Pancreas (tissue), 10 donors: Measurements from ENCODE around the gene LATS1. TPM values are rescaled to one million over a fixed set of nuclear protein-coding genes. Genes with fewer than 3 reads are reported as not detected.
"Not testable (repeated sequence)": the region's sequence is repeated elsewhere in the genome, so short reads cannot be mapped to it uniquely, and the experiment has no call there.

Experiments
- ATAC-seq, 4 donors: fragments of 200-7000 bp; cut with Tn5 transposase; one replicate each; pipeline versions ENCODE4 v1.8.0 to v1.9.1; 2020; ENCODE audit warnings: mild to moderate bottlenecking in 4 of 4, moderate library complexity in 4 of 4
- DNase-seq, 6 donors: peaks; one replicate each; pipeline ENCODE4 v3.0.0-alpha.2; 2020
- FAIRE-seq: peaks from 2 replicates; lab custom pipeline; 2012; peaks lifted over from hg19 to GRCh38; lab: Jason Lieb, UNC
- H3K27ac ChIP-seq, 4 donors: fragments of 200-600 bp; sonication (generic); 1 replicate in 3 of 4; 2 replicates in 1 of 4; pipeline versions ENCODE4 v1.5.0 to v1.8.0; 2020
- H3K27me3 ChIP-seq, 4 donors: fragments of 200-600 bp; one replicate each; pipeline ENCODE4 v1.8.0; 2021
- H3K36me3 ChIP-seq, 3 donors: fragments of 200-600 bp; sonication (generic) in 1 of 3; one replicate each; pipeline versions ENCODE4 v1.5.0 to v1.8.0; 2020 to 2021
- H3K4me1 ChIP-seq, 3 donors: fragments of 200-600 bp; one replicate each; pipeline ENCODE4 v1.8.0; 2021
- H3K4me3 ChIP-seq, 4 donors: fragments of 200-600 bp; sonication (generic) in 2 of 4; one replicate each; pipeline versions ENCODE4 v1.5.0 to v1.8.0; 2020 to 2021
- H3K9me3 ChIP-seq, 4 donors: fragments of 200-600 bp; one replicate each; pipeline ENCODE4 v1.8.0; 2021
- CTCF ChIP-seq, 4 donors: fragments of 200-600 bp; sonication (generic) in 3 of 4; IDR thresholded peaks; one replicate each; pipeline versions ENCODE4 v1.5.0 to v1.8.0; 2021; ENCODE audit warnings: antibody characterized with exemption in 4 of 4
- WGBS, 2 donors: extraction: QIAGEN DNeasy Blood & Tissue Kit; methylation state at CpG; one replicate each; pipeline ENCODE4 v1.1.7; 2013; 5-methylcytosine and 5-hydroxymethylcytosine counted together
- intact Hi-C, 3 donors: fragments of 100-400 bp; cut with DNase I; formaldehyde crosslinking; loops; one replicate each; pipeline versions ENCODE4 v1.11.1 to v1.14.2; 2022
- polyA plus RNA-seq, 2 donors: library from polyadenylated mRNA; stranded (reverse); fragments of 200-250 nt; gene quantifications; one replicate each; pipeline ENCODE4 v1.2.3, GENCODE V29; 2013
- total RNA-seq, 6 donors: library from RNA; stranded (reverse); fragmentation: NEBNext Ultra II Directional in 4 of 6; extraction: Animal tissue kit (Norgen Biotek cat#: 25700) in 4 of 6; gene quantifications; one replicate each; pipeline versions ENCODE4 v1.2.1 to v1.2.4, GENCODE V29; 2021 to 2023
- donor health status: healthy with polysubstance abuse.
- donor health status: DM: no; HTN: no; CAD: no; lungs with moderate emphysema.
- donor health status: DM: no; HTN: no; CAD: no.
- donor health status: control.
- donor health status: control.
- donor health status: Bipolar disorder and iron deficiency.
- donor health status: DM: yes; HTN: yes; CAD: no.
- donor health status: DM: no; HTN: no; CAD: no.
- donor health status: DM: no; HTN: no; CAD: no.
- donor health status: DM: yes; HTN: yes; CAD: no.

Gene LATS1
- total and polyA plus RNA-seq, 8 donors = 5.2 to 17.4 (median 8.9) TPM

DNA sequence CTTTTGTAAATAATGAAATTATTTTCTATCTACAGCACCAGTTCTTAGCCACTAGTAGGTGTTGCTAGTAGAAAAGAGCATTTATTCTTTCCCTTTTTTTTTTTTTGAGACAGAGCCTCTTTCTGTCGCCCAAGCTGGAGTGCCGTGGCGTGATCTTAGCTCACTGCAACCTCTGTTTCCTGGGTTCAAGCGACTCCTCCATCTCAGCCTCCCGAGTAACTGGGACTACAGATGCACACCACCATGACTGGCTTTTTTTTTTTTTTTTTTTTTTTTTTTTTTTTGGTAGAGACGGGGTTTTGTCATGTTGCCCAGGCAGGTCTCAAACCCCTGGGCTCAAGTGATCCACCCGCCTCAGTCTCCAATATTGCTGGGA is 38.3 kb upstream of the LATS1 start:
- DNase-seq (no peak), FAIRE-seq (no peak), ATAC-seq (no peak)
- no peaks in the 10 kb centered on the region for H3K9me3 ChIP-seq
- no peak overlapping the region for H3K27ac ChIP-seq
- peaks cover 0 to 13% (median 0%) of the 10 kb centered on the region in 3 donors for H3K36me3 ChIP-seq
- H3K4me1 ChIP-seq = peaks cover 0 to 9% (median 1%) of the 10 kb centered on the region in 3 donors
- TF ChIP-seq CTCF (IDR thresholded peaks at IDR 0.05) = no peak
- no peaks in the 10 kb centered on the region for H3K27me3 ChIP-seq
- no peak overlapping the region for H3K4me3 ChIP-seq
- WGBS, 2 donors = 93 to 95% methylated on average over 6 of the region's 7 CpGs
- intact Hi-C loops = no loop called here

- DNase-seq = no peak
- Histone ChIP-seq H3K4me1 (peaks cover 0 to 10% (median 5%) of the 10 kb centered on the region in 3 donors), H3K27ac (no peak overlapping the region), H3K4me3 (no peak overlapping the region), H3K27me3 (no peaks in the 10 kb centered on the region), H3K36me3 (peaks cover 0 to 8% (median 0%) of the 10 kb centered on the region in 3 donors), H3K9me3 (no peaks in the 10 kb centered on the region)
- 82 to 87% methylated on average over 9 of the region's 9 CpGs for WGBS, 2 donors
- intact Hi-C loops = no loop called here
- ATAC-seq = peak in 3 of 4 donors; percentile 36 to 53 (median 38)
- no peak for FAIRE-seq
- no peak for TF ChIP-seq CTCF (IDR thresholded peaks at IDR 0.05)
Observed at GRCh38 chr6:149755300-149756260, 37.7 kb upstream of the LATS1 start.

- Histone ChIP-seq H3K4me3 (no peak overlapping the region), H3K27me3 (no peaks in the 10 kb centered on the region), H3K4me1 (peaks cover 0 to 10% (median 5%) of the 10 kb centered on the region in 3 donors), H3K9me3 (no peaks in the 10 kb centered on the region), H3K27ac (no peak overlapping the region), H3K36me3 (peaks cover 0 to 1% (median 0%) of the 10 kb centered on the region in 3 donors)
- FAIRE-seq (no peak), DNase-seq (no peak), ATAC-seq (no peak)
- intact Hi-C loops = no loop called here
- no peak for TF ChIP-seq CTCF (IDR thresholded peaks at IDR 0.05)
- WGBS, 2 donors = 76 to 81% methylated on average over 4 of the region's 4 CpGs
Observed at GRCh38 chr6:149754548-149754947, 36.6 kb upstream of the LATS1 start.

GRCh38 chr6:149753374-149753637 is 35.4 kb upstream of the LATS1 start:
- peaks cover 0 to 10% (median 5%) of the 10 kb centered on the region in 3 donors for H3K4me1 ChIP-seq
- H3K4me3 ChIP-seq, DNase-seq, H3K27me3 ChIP-seq, FAIRE-seq, ATAC-seq, H3K9me3 ChIP-seq, H3K36me3 ChIP-seq, H3K27ac ChIP-seq, intact Hi-C loops: not testable (repeated sequence)
- 89 to 96% methylated on average over 3 of the region's 3 CpGs for WGBS, 2 donors

- intact Hi-C loops = no loop called here
Observed at GRCh38 chr6:149752600-149753373, 34.9 kb upstream of the LATS1 start.

DNA sequence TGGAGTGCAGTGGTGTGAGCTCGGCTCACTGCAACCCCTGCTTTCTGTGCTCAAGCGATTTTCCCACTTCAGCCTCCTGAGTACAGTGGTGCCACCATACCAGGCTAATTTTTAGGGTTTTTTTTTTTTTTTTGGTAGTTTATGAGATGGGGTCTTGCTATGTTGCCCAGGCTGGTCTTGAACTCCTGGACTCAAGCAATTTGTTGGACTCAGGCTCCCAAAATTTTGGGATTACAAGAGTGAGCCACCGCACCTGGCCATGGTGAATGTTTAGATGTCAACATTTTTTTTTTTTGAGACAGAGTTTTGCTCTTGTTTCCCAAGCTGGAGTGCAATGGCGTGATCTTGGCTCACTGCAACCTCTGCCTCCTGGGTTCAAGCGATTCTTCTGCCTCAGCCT is 34.0 kb upstream of the LATS1 start:
- H3K4me1 ChIP-seq = peaks cover 0 to 11% (median 5%) of the 10 kb centered on the region in 3 donors
- ATAC-seq, H3K4me3 ChIP-seq, H3K27ac ChIP-seq, H3K27me3 ChIP-seq, FAIRE-seq, H3K9me3 ChIP-seq, DNase-seq, intact Hi-C loops, H3K36me3 ChIP-seq: not testable (repeated sequence)
- WGBS, 2 donors = 97 to 99% methylated on average over 5 of the region's 5 CpGs

More at GRCh38 chr6:149752600-149753373, 34.9 kb upstream of the LATS1 start:
- no peaks in the 10 kb centered on the region for H3K36me3 ChIP-seq
- WGBS, 2 donors = 63 to 67% methylated on average over 4 of the region's 4 CpGs
- no peak for TF ChIP-seq CTCF (IDR thresholded peaks at IDR 0.05)
- peaks cover 0 to 10% (median 5%) of the 10 kb centered on the region in 3 donors for H3K4me1 ChIP-seq
- ATAC-seq (no peak), DNase-seq (no peak), FAIRE-seq (no peak)
- no peak overlapping the region for H3K27ac ChIP-seq
- H3K4me3 ChIP-seq = no peak overlapping the region
- H3K9me3 ChIP-seq = no peaks in the 10 kb centered on the region
- no peaks in the 10 kb centered on the region for H3K27me3 ChIP-seq
